NT2/D1 (cell line): ENCODE measurements around the gene MT1H.

Experiments used
- YY1 ChIP-seq: IDR thresholded peaks from 2 replicates; pipeline ENCODE4 v1.6.1; 2011; ENCODE audit not compliant: insufficient read length, insufficient read depth
- ZNF274 ChIP-seq: IDR thresholded peaks from 2 replicates; pipeline ENCODE4 v1.6.1; 2011; ENCODE audit warnings: mild to moderate bottlenecking, low read depth, low read length

- no peak for TF ChIP-seq ZNF274
- TF ChIP-seq YY1 = no peak
Observed at GRCh38 chr16:56649271-56649670, 20.3 kb upstream of the MT1H start.
